Esophagus squamous epithelium (tissue), 4 donors: ENCODE data around the gene TAF4.

ENCODE experiments used
- POLR2A ChIP-seq, 4 donors: fragments of 450-650 bp; IDR thresholded peaks; one replicate each; pipeline ENCODE4 v1.6.1; 2017; ENCODE audit warnings: antibody characterized with exemption in 4 of 4, mild to moderate bottlenecking in 4 of 4, moderate library complexity in 3 of 4
- TF ChIP-seq, protein P1 (sequence below), 6 experiments: fragments of 450-650 bp in 4 of 6; fragments of 200-600 bp in 2 of 6; sonication (generic) in 2 of 6; IDR thresholded peaks; one replicate each; pipeline ENCODE4 v1.5.1; 2016 to 2019; ENCODE audit warnings: antibody characterized with exemption in 6 of 6, mild to moderate bottlenecking in 4 of 6, moderate library complexity in 4 of 6

DNA sequence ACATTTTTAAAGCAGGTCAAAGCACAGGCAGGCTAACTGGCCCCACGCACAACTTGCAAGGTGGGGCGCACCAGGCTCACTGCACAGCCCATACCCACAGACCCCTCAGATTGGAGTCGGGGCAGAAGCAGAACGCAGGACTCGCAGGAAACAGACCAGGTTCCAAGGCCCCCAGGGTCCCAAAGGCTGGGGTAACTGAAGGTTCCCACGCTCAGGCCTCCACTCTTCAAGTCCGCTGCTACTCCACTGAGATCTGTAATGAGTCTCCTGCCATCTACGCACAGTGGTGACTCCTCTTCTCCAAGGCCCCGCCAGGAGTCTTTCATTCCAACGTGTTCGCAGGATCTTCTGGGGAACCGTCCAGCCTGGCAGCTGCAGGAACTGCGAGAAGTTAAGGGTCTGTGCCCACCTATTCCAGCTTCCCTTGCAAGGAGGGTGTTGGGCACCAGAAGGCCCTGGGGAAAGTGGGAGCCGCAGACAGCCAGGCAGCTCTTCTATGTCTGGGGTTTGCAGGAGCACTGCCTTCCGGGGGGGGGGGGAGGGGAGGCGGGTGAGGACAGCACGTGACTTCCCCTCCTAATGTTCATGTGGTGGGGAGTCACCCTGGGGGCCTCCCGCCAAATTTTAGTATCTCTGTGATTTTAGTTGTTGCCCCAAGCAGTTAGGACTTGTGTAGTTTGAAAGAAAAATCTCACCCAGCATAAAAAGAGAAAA lies 2.0 kb upstream of the TAF4 start:
- no peak for TF ChIP-seq POLR2A (IDR thresholded peaks at IDR 0.05)
- TF ChIP-seq, protein P1, sequence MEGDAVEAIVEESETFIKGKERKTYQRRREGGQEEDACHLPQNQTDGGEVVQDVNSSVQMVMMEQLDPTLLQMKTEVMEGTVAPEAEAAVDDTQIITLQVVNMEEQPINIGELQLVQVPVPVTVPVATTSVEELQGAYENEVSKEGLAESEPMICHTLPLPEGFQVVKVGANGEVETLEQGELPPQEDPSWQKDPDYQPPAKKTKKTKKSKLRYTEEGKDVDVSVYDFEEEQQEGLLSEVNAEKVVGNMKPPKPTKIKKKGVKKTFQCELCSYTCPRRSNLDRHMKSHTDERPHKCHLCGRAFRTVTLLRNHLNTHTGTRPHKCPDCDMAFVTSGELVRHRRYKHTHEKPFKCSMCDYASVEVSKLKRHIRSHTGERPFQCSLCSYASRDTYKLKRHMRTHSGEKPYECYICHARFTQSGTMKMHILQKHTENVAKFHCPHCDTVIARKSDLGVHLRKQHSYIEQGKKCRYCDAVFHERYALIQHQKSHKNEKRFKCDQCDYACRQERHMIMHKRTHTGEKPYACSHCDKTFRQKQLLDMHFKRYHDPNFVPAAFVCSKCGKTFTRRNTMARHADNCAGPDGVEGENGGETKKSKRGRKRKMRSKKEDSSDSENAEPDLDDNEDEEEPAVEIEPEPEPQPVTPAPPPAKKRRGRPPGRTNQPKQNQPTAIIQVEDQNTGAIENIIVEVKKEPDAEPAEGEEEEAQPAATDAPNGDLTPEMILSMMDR (IDR thresholded peaks at IDR 0.05), result no peak
